Keratinocyte (primary cell): ENCODE data around the gene FIBP.

Source experiments
- EZH2 ChIP-seq: IDR thresholded peaks from one replicate; pipeline ENCODE4 v1.6.1; 2012; ENCODE audit warnings: inconsistent platforms, mild to moderate bottlenecking, low read length, moderate library complexity
- TF ChIP-seq, protein P1 (sequence below), 3 experiments: IDR thresholded peaks in 1 of 3; conservative IDR thresholded peaks in 1 of 3; optimal IDR thresholded peaks in 1 of 3; 2 replicates in 2 of 3; 3 replicates in 1 of 3; pipeline versions ENCODE3 to v1.5.1; 2011; ENCODE audit warnings: low read length in 3 of 3, mild to moderate bottlenecking in 3 of 3, moderate library complexity in 2 of 3, control low read depth in 1 of 3, inconsistent platforms in 1 of 3; ENCODE audit not compliant: insufficient read depth in 2 of 3; ENCODE audit errors: extremely low read depth in 1 of 3

DNA sequence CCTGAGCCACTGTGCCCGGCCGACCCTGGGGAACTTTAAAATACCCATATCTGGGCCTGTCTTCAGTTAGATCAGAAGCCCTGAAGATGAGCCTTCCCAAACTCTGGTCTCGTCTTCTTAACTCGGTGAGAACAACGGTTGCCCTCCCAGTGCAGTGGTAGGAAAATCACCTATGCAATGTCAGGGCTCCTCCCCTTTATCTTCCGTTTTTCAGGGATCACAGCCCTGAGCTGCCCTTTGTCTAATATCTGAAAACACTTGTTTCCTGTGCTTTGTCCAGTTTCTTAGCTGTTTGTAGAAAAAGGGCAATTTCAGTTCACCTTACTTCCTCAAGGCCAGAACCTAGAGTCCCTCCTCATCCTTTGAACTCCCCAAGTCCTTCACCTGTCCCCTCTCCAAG is 40.4 kb upstream of the FIBP start:
- TF ChIP-seq, protein P1, sequence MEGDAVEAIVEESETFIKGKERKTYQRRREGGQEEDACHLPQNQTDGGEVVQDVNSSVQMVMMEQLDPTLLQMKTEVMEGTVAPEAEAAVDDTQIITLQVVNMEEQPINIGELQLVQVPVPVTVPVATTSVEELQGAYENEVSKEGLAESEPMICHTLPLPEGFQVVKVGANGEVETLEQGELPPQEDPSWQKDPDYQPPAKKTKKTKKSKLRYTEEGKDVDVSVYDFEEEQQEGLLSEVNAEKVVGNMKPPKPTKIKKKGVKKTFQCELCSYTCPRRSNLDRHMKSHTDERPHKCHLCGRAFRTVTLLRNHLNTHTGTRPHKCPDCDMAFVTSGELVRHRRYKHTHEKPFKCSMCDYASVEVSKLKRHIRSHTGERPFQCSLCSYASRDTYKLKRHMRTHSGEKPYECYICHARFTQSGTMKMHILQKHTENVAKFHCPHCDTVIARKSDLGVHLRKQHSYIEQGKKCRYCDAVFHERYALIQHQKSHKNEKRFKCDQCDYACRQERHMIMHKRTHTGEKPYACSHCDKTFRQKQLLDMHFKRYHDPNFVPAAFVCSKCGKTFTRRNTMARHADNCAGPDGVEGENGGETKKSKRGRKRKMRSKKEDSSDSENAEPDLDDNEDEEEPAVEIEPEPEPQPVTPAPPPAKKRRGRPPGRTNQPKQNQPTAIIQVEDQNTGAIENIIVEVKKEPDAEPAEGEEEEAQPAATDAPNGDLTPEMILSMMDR (optimal IDR thresholded peaks at IDR 0.05 in 1 of 3, IDR thresholded peaks at IDR 0.05 in 1 of 3, conservative IDR thresholded peaks at IDR 0.05 in 1 of 3; ENCODE audit: extremely low read depth in 1 of 3, insufficient read depth in 2 of 3, low read length in 3 of 3) = no peak
- TF ChIP-seq EZH2 = no peak
